ENCODE results near the gene UAP1L1. TPM values are rescaled to one million over a fixed set of nuclear protein-coding genes. Genes with fewer than 3 reads are reported as not detected.
A peak's percentile ranks its signal among the peaks of the same experiment; 100 is the strongest.

UAP1L1 gene
- total and polyA plus RNA-seq, 2 experiments from 2014 or later, result 2.5 to 8.1 TPM

GRCh38 chr9:137069508-137070091 is 7.7 kb upstream of the UAP1L1 start (continued):
- TF ChIP-seq ZNF462 (CRISPR knock-in tag; IDR thresholded peaks at IDR 0.05), result no peak
- no peak for TF ChIP-seq EZH2 (IDR thresholded peaks at IDR 0.05; ENCODE audit: low read depth, unreplicated experiment)

GRCh38 chr9:137070201-137070905 is 7.0 kb upstream of the UAP1L1 start, which contains the start of gene SAPCD2:
Gene SAPCD2, minus strand, starts transcription at chr9:137070557. Its CDS starts 97 bp downstream, at chr9:137070460.
- H3K9me3 Mint-ChIP-seq, result no peaks in the 10 kb centered on the region; the same call in 2 of the 3 replicates
- no peaks in the 10 kb centered on the region; the same call in 1 of the 3 replicates for H3K36me3 Mint-ChIP-seq (ENCODE audit: low read depth)
- no peak for TF ChIP-seq ZNF114 (CRISPR knock-in tag; IDR thresholded peaks at IDR 0.05)
- no peak for TF ChIP-seq ZNF462 (CRISPR knock-in tag; IDR thresholded peaks at IDR 0.05)
- peak; percentile 67 for TF ChIP-seq POLR2AphosphoS5 (IDR thresholded peaks at IDR 0.05; ENCODE audit: low read depth)
- TF ChIP-seq ETS1 (IDR thresholded peaks at IDR 0.05), result 0 out of 2 replicates have a peak, but pooled peaks have one; percentile 13
- no peak within 1 kb of the TSS for H3K27ac Mint-ChIP-seq
- Histone ChIP-seq H3F3A (replicated peaks; ENCODE audit: low read depth) (peaks cover 19% of the 10 kb centered on the region; the same call in 1 of the 2 replicates), H3K79me2 (replicated peaks; ENCODE audit: insufficient read depth) (peaks cover 10% of the 10 kb centered on the region; the same call in 1 of the 2 replicates), H3K4me3 (peak within 1 kb of the TSS; percentile 71), H3K4me2 (peak within 1 kb of the TSS; percentile 85), H3K36me3 (ENCODE audit: insufficient read depth) (no peaks in the 10 kb centered on the region; the same call in 1 of the 2 replicates), H3K9me2 (ENCODE audit: insufficient read depth) (no peaks in the 10 kb centered on the region), H4K20me1 (replicated peaks; ENCODE audit: insufficient read depth) (peaks cover 11% of the 10 kb centered on the region; the same call in 1 of the 2 replicates), H2AFZ (peak within 1 kb of the TSS; percentile 74; the same call in 1 of the 2 replicates), H3K4me1 (ENCODE audit: insufficient read depth) (peaks cover 25% of the 10 kb centered on the region), H3K27ac (ENCODE audit: low read depth) (0 out of 2 replicates have a peak within 1 kb of the TSS, but pooled peaks have one; percentile 66), H3K27me3 (ENCODE audit: insufficient read depth) (0 out of 2 replicates have a peak, but pooled peaks cover 8% of the 10 kb centered on the region)
- DNase-seq (ENCODE audit: low spot score), result peak; percentile 96
- H3K4me1 Mint-ChIP-seq, result peaks cover 25% of the 10 kb centered on the region
- peak within 1 kb of the TSS; percentile 72 for H3K4me3 Mint-ChIP-seq
- H3K27me3 Mint-ChIP-seq (ENCODE audit: insufficient read depth, low read depth, poor library complexity), result peaks cover 15% of the 10 kb centered on the region
- ATAC-seq, result peak; percentile 82

All from GM23338 (cell line).